ENCODE results near the gene TMEM117. TPM values are rescaled to one million over a fixed set of nuclear protein-coding genes. Genes with fewer than 3 reads are reported as not detected.

The TMEM117 gene
- 14.0 TPM for polyA plus RNA-seq (ENCODE audit: insufficient read length)
- long read RNA-seq, donor 1, partial matches to known transcripts, result 0 of 4 reads
- long read RNA-seq, donor 1, other reads (novel, unspliced or antisense), result 0 of 4 reads
- long read RNA-seq, donor 2, partial matches to known transcripts, result 0 of 2 reads
- long read RNA-seq, donor 2, other reads (novel, unspliced or antisense), result 0 of 2 reads
- long read RNA-seq, donor 3, partial matches to known transcripts, result 0 of 1 reads
- long read RNA-seq, donor 3, other reads (novel, unspliced or antisense), result 0 of 1 reads
- long read RNA-seq, donor 4, result 0 reads
- long read RNA-seq, donor 5, partial matches to known transcripts, result 0 of 2 reads
- long read RNA-seq, donor 5, other reads (novel, unspliced or antisense), result 0 of 2 reads
- long read RNA-seq, donor 6, partial matches to known transcripts, result 0 of 3 reads
- long read RNA-seq, donor 6, other reads (novel, unspliced or antisense), result 0 of 3 reads
- long read RNA-seq, donor 7, transcript TMEM117-201 (8 exons, 2,758 nt), result major isoform, 5 of 5 reads
- long read RNA-seq, donor 7, partial matches to known transcripts, result 0 of 5 reads
- long read RNA-seq, donor 7, other reads (novel, unspliced or antisense), result 0 of 5 reads
- long read RNA-seq, donor 8, partial matches to known transcripts, result 0 of 1 reads
- long read RNA-seq, donor 8, other reads (novel, unspliced or antisense), result 0 of 1 reads

DNA sequence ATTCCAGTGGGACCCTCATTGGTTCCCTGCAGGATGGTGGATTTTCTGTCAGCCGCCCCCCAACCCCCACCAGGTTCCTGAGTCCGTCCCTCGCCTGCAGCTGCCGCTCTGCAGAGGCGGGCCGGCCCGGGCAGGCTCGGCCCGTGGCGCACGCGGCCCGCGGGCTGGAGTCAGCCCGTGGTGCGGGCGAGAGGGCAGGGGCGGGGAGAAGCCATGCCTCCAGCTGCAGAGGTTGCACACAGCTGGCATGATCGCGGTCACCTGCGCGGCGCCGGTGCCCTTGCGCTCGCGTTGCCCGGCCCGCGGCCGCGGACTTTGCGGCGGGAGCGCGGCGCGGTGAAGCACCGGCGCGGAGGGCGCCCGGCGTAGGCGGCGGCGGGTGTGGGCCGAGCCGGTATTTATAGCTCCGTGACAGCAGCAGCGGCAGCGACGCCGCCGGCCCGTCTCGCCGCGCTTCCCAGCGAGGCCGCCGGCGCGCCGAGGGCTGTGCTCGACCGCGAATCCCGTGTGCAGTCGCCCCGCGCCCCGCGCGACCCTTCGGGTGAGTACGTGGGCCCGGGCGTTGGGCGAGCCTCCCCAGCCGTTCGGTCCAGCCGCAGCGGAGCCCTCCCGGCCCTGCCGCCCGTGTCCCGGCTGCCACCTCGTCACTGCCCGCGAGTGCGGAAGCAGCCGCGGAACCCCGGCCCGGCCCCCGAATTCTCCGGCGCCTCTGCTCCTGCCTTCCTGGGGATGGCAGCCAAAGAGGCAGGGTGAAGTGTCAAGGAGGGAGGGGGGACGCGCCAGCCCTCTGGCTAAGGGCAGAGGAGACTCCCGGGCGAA is at the start of gene TMEM117:
TSS of gene TMEM117 (plus strand) at position 426 of the 819 bp plus-strand sequence.
- peak; percentile 56 for DNase-seq

DNA sequence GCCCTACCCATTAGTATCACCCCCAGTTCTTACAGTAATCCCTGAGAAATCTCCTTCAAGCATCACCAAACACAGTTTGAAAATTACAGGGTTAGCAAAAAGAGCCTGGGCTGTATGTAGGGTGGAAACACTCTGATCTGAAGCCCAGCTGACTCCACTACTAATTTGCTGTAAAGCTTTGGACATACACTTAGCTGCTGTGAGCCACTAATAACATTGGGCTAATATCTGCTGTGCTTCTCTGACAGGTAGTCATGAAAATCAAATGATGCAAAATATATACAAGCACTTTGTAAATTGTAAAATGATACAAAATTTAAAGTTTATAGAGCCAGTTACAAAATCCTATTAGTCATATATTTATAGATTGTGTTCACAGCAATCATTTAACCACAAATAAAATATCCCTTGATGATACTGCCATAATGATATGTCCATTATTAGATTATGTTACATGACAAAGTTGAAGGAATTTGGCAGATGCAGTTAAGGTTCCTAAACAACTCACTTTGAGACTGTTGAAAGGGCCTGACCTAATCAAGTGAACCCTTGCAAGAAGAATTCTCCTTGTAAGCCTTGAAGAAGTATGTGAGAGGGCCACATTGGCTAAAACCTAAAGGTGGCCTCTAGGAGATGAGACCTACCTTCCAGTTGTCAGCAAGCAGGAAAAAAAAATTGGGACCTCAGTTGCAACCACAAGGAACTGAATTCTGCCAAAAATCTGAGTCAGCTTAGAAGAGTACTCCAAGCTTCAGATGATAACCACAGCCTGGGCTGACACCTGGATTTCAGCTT is 48.8 kb upstream of the TMEM117 start:
- DNase-seq, result no peak

DNA sequence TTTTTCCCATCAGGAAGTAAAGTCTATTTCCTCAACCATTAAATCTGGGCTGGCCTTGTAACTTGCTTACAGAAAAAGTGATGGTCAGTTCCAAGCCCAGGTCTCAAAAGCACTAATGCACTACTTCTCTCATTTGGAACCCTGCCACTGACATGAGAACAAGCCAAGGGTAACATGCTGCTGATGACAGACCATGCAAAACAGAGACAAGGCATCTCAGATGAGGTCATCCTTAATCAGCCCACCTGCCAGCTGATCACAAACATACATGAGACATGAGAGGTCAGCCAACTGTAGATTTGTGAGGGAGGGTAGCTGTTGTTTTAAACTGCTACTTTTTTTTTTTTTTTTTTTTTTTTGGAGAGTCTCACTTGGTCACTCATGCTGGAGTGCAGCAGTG is 45.9 kb upstream of the TMEM117 start:
- no peak for DNase-seq

DNA sequence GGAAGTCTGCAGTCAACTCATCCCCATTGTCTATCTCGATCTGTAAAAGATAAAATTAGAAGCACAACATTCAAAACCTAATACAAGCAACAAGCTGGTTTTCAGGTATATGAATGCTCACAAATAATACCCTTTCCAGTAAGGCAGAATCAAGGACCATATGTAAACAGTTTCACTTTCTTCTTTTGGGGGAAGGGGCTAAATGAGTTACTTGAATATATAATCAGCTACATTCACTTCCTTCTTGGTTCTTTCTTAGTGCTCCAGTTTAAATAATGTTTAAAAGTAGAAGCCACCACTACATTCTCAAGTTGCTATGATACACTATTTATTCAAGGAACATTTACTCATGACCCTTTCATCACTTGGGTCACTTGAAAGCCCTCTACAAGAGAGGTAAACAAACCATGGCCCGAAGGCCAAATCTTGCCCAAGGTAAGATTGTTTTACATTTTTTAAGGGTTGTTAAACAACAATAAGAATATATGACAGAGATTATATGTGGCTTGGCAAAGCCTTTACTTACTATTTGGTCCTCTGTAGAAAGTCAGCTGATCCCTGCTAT is 40.1 kb upstream of the TMEM117 start:
- DNase-seq, result no peak

DNA sequence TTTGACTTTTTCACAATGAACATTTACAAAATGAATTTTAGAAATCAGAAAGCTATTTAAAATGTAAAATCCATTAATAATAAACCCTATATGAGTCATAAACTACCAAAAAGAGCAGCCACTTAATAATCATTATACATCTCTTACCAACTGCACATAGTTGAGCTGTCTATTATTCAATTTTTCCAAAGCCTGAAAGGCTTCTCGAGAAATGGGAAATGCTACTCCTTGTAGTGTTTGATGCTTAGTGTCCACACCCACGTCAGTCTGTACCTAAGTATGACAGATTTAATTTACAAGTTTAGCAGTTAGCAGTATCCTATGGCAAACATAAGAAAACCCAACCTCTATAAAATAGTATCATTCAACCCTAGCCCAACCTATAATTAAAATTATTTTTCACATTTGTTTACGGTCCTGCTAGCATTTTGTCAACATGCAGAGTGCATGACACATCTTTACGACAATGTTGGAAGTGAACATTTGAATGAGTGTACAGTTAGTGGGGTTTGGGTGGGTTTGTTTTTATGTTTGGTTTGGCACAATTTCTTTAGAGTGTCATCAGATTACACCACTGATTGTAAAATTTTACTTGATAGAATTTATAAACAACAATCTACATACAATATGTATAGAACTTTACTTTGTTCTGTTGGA is 38.2 kb upstream of the TMEM117 start:
- DNase-seq, result no peak

DNA sequence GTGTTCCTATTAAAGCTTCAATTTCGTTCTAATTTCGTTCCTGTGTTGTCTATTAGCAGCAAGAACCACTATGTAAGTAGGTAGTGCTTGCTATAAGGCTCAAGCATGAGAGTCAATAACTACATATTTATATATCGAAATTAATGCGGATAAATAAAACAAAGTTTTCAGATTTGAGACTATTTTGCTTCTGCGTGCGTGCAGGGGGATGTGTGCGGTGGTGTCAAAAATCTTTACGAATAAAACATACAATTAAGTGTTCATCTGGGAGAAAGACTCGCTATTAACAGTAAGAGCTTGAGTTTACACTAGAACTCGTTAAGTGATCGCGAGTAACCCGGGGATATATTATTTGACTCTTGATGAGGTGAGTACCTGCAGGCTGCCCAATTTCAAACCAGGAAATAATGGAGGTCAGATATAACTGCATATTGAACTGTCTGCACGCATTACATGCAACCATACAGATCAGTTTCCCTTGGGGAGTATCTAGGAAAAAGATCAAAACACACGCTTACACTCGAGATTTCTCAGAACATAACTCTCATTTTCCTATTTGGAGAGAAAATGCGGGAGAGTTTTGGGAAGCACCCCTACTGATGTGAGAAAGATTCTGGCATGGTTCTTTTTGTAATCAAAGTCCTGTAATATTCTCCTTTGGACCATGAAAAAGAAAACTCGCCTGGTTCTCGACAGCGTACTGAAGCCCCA is 30.6 kb upstream of the TMEM117 start:
- peak; percentile 25 for DNase-seq

DNA sequence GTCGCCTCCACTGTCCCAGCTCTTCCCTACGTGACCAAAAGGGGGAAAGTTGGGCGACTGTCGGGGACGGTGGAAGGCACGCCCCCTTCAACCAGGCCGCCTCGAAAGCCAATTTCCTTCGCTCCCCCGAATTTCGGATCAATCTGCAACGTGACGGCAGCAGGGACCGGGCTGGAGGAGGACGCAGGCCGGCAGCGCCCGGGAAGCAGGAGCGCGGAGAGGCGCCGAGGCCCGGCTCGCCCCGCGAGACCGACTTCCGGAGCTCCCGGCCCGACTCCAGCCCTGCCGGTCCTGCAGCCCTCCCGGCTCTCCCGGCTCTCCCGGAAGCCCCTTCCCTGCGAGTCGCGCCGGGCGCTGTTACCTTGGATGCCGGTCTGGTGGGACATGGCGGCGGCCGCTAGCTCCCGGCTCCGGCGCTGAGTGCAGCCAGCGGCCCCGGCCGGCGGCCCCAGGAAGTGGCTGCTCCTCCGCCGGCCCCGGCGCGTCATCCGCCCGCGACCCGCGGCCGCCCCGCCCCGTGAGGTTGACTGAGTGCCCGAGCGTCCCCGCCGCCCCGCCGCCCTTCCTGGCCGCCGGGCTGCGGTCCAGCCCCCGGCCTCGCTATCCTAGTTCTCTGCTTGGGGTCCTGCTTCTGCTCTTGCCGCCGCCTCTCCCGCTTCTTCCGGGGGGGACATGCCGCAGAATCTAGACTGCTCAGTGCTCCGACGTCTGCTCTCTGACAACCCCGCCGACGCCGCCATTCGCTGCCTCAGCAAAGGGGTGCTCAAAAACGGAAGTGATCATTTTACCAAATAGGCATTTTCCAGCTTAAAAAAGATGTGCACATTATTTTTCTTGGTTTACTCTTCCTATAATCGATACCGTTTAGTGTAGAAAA is 29.8 kb upstream of the TMEM117 start, which contains the start of gene TWF1:
TSS of gene TWF1 (minus strand) at position 458 of the 877 bp plus-strand sequence. CDS start at position 386, 72 bp downstream.
- peak; percentile 83 for DNase-seq

- no peak for DNase-seq
Measured at GRCh38 chr12:43806737-43807072, 29.2 kb upstream of the TMEM117 start.

DNA sequence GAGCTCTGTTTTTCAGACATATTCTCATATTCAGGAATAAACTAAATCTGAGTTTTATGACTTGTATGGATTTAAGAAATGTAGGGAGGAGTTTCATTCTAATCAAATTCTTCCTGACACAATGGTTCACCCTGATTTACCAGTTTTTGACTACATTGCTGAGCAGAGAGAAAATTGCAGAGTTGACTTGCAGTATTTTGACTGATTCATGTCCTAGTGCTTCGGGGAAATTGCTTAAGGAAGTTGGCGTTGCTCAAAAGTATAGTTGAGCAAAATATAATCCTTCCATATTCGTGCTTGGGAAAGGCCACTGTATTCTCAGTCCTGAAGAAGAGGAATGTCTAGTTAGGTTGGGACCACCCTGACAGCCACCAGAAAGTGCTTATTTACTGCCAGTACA is 28.5 kb upstream of the TMEM117 start:
- DNase-seq, result no peak

DNA sequence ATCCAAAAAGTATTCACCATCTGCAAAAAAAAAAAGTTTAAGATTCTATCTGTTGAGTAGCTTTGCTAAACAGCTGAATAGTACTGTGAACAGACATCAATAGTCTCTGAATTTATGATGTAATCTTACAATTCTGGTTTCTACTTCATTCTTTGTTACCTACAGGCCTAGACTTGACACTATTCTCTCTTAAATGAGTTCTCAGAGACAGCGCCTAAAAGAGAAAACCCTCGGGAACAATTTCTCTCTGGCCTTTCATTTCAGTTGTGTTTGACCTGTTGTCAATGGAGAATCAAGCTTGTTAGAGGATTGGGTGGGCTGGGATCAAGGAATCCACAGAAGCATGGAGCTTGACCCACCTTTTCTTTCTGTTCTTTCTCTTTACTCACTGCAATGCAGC is 23.8 kb upstream of the TMEM117 start:
- no peak for DNase-seq

- no peak for DNase-seq
Measured at GRCh38 chr12:43812926-43813325, 23.0 kb upstream of the TMEM117 start.

DNA sequence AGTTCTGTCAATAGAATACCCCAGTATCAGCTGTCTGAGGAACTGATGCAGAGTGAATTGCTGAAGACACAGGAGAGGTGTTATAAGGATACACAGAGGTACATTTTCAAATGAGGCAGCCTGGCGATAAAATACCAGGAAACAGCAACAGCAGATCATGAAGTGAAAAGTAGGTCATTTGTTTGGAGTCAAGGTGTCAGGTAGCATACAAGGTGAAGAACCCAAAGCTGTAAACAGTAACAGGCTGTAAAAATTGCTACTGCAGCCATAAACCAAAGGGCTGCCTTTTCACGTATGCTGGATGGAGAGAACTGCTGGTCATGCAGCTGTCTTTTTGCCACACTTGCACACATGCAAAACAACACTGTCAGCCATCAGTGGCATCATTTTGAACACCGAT is 20.5 kb upstream of the TMEM117 start:
- no peak for DNase-seq

- DNase-seq, result no peak
Measured at GRCh38 chr12:43816168-43816567, 19.7 kb upstream of the TMEM117 start.

GRCh38 chr12:43824207-43824775 is 11.6 kb upstream of the TMEM117 start:
- no peak for DNase-seq

- DNase-seq, result no peak
Measured at GRCh38 chr12:43826681-43827080, 9.2 kb upstream of the TMEM117 start.

DNA sequence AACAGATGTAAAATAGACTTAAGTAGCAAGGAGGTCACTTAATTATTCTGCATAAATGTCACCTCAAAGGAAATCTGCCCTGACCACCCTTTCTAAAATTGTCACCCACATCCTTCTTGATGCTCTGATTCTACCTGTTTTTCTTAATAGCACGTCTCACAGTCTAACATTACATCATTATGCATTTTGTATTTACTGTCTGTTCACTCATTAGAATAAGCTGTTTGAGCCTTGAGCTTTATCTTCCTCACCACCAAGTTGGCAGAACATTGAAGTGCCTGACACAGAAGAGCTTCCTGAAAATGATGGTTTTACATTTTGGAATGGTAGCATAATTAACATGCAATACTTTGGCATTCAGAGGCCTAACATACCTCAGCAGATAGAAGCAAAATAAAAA is 8.8 kb upstream of the TMEM117 start:
- no peak for DNase-seq

DNA sequence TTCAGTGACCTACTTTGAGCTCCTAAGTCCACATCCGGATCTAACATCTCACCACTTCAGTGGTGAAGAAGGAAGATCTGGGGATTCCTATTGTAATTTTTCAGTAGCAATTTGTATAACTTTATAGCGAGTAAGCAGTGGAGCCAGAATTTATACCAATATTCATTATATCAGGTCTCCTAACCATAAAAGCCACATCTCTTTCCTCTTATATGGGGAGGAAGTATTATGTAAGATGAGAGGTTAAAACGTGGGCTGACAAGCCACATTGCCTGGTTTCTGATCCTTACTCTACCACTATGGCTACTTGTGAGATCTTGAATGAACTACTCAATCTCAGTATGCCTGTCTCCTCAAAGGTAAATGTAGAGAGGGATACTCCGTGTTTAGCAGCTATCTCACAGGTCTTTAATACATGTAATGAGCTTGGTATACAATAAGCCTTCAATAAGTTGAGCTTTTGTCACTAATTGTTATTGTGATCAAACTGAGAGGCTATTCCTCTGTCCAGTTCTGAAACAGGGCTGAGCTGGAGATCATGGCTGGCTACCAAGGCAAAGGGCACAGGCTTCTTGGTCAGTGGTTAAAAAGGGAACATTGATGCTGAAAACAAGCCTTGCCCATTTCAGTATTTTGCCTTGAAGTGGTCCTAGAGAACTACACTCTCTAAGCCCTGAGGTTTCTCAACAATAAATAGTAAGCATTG is 3.3 kb upstream of the TMEM117 start:
- DNase-seq, result no peak

DNA sequence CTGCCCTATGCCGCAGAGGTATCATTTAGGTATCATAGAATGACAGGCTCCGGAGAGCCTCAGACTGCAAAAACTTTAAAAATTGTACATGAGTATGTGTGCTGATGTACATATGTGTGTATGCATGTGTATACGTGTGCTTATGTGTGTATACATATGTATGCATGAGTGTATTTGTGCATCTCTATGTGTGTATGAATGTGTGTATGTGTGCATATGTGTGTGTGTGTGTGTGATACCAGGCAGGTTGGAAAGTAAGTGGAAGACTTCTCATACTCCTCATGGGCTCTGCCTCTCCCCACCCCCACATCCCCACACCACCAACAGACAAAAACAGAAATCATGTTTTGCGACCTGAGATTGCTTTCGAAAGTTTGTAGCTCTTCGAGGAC is 621 bp upstream of the TMEM117 start:
- no peak for DNase-seq

All from left kidney (tissue), 8 donors.